Measurements from ENCODE around the gene TRMT11. TPM values are rescaled to one million over a fixed set of nuclear protein-coding genes. Genes with fewer than 3 reads are reported as not detected.
"Not testable (repeated sequence)": the region's sequence is repeated elsewhere in the genome, so short reads cannot be mapped to it uniquely, and the experiment has no call there.

TRMT11 gene
- total RNA-seq, 1 donor: 26.8 TPM

DNA sequence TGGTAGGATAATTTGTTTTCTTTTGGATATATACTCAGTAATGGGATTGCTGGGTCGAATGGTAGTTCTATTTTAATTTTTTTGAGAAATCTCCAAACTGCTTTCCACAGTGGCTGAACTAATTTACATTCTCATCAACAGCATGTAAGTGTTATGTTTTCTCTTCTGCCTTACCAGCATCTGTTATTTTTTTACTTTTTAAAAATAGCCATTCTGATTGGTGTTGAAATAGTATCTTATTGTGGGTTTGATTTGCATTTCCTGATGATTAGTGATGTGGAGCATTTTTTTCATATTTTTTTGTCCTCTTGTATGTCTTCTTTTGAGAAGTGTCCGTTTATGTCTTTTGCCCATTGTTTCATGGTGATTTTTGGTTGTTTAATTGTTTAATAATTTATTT lies 17.8 kb upstream of the TRMT11 start:
- TF ChIP-seq, protein P1, sequence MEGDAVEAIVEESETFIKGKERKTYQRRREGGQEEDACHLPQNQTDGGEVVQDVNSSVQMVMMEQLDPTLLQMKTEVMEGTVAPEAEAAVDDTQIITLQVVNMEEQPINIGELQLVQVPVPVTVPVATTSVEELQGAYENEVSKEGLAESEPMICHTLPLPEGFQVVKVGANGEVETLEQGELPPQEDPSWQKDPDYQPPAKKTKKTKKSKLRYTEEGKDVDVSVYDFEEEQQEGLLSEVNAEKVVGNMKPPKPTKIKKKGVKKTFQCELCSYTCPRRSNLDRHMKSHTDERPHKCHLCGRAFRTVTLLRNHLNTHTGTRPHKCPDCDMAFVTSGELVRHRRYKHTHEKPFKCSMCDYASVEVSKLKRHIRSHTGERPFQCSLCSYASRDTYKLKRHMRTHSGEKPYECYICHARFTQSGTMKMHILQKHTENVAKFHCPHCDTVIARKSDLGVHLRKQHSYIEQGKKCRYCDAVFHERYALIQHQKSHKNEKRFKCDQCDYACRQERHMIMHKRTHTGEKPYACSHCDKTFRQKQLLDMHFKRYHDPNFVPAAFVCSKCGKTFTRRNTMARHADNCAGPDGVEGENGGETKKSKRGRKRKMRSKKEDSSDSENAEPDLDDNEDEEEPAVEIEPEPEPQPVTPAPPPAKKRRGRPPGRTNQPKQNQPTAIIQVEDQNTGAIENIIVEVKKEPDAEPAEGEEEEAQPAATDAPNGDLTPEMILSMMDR (IDR thresholded peaks at IDR 0.05; ENCODE audit: extremely low read depth, low read depth, low read length): no peak
- Histone ChIP-seq H3K27me3 (ENCODE audit: insufficient read depth, low read length) (no peaks in the 10 kb centered on the region), H3K4me3 (ENCODE audit: insufficient read depth, low read length) (no peak overlapping the region), H3K36me3 (ENCODE audit: insufficient read depth, low read length) (peaks cover 5% of the 10 kb centered on the region), H4K20me1 (ENCODE audit: insufficient read depth, low read length) (peaks cover 2% of the 10 kb centered on the region), H3K9me3 (ENCODE audit: low read depth, low read length) (no peaks in the 10 kb centered on the region), H2AFZ (ENCODE audit: low read length) (no peak overlapping the region), H3K79me2 (ENCODE audit: insufficient read depth, low read length) (peaks cover 25% of the 10 kb centered on the region), H3K27ac (ENCODE audit: low read depth, low read length) (no peak overlapping the region), H3K4me2 (ENCODE audit: insufficient read depth, low read length) (no peak overlapping the region), H3K4me1 (ENCODE audit: insufficient read depth, low read length) (no peaks in the 10 kb centered on the region)
- no peak for DNase-seq (ENCODE audit: insufficient read length, low spot score, missing footprints)

DNA sequence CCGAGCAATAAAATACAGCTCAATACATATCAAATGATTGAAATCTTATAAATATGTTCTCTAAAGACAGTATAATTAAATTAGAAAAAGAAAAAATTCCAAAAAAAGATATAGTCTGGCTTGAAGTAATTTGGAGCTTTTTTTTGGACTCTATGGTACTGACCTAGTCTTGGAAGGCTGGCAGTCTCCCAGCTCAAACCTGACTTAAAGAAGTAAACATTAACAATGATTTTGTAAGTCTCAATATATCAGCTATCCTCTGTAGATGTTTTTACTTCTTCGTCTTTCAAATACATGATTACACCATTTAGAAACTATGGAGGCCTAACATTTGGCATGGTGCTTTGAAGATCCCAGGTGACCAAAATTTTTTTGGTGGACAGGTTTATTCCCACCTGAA lies 15.6 kb upstream of the TRMT11 start:
- Histone ChIP-seq H3K79me2 (ENCODE audit: insufficient read depth, low read length) (peaks cover 10% of the 10 kb centered on the region), H3K4me1 (ENCODE audit: insufficient read depth, low read length) (no peaks in the 10 kb centered on the region), H3K27ac (ENCODE audit: low read depth, low read length) (no peak overlapping the region), H3K9me3 (ENCODE audit: low read depth, low read length) (no peaks in the 10 kb centered on the region), H2AFZ (ENCODE audit: low read length) (no peak overlapping the region), H3K4me2 (ENCODE audit: insufficient read depth, low read length) (no peak overlapping the region), H3K36me3 (ENCODE audit: insufficient read depth, low read length) (peaks cover 5% of the 10 kb centered on the region), H4K20me1 (ENCODE audit: insufficient read depth, low read length) (peaks cover 2% of the 10 kb centered on the region), H3K27me3 (ENCODE audit: insufficient read depth, low read length) (no peaks in the 10 kb centered on the region), H3K4me3 (ENCODE audit: insufficient read depth, low read length) (no peak overlapping the region)
- TF ChIP-seq, protein P1 (IDR thresholded peaks at IDR 0.05; ENCODE audit: extremely low read depth, low read depth, low read length): no peak
- DNase-seq (ENCODE audit: insufficient read length, low spot score, missing footprints): no peak

DNA sequence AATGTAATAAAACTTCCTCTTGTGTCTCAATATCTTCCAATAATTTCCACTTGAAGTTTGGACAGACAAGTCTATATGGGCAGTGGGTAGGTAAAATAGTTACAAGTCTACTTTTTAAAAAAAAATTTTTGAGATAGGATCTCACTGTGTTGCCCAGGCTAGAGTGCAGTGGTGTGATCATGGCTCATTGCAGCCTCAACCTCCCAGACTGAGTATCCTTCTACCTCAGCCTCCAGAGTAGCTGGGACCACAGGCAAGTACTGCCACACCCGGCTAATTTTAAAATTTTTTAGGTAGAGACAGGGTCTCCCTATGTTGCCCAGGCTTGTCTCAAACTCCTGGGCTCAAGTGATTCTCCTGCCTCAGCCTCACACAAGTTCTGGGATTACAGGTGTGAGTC lies 13.9 kb upstream of the TRMT11 start:
- not testable (repeated sequence) for H3K27ac ChIP-seq (ENCODE audit: low read depth, low read length); H3K4me2 ChIP-seq (ENCODE audit: insufficient read depth, low read length); DNase-seq (ENCODE audit: insufficient read length, low spot score, missing footprints); H3K27me3 ChIP-seq (ENCODE audit: insufficient read depth, low read length); H3K9me3 ChIP-seq (ENCODE audit: low read depth, low read length); H2AFZ ChIP-seq (ENCODE audit: low read length); H3K4me3 ChIP-seq (ENCODE audit: insufficient read depth, low read length); H3K36me3 ChIP-seq (ENCODE audit: insufficient read depth, low read length); H3K4me1 ChIP-seq (ENCODE audit: insufficient read depth, low read length); H4K20me1 ChIP-seq (ENCODE audit: insufficient read depth, low read length)
- peaks cover 10% of the 10 kb centered on the region for H3K79me2 ChIP-seq (ENCODE audit: insufficient read depth, low read length)

DNA sequence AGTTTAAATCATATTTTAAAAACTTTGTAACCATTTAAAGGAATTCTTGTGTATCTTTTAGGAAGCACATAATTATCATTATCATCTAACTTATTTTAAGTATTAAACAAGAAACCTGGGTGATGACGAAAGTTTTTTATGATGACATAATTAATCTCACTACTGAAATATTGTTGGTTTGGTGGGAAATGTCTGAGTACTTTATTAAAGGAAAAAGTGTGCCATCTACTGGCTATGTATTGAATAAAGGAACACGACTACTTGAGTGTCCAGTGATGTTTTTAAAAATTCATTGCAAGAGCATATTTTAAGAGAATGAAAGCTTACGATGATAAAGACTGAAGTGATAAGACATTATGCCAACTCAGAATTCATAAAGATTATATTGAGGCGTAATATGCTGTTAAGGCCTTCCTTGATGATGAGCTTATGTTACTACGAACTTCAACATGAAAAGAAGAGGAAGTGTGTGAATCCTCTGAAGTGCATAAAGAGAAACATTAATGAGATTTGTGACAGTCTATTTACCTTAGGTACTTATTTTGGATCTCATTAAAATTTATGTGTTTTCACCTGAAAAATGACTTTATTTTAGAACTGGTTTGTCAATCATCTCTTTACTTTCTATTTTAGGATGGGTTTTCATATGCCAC lies 12.0 kb upstream of the TRMT11 start:
- DNase-seq (ENCODE audit: insufficient read length, low spot score, missing footprints): peak; percentile 36
- Histone ChIP-seq H3K4me3 (ENCODE audit: insufficient read depth, low read length) (no peak overlapping the region), H3K9me3 (ENCODE audit: low read depth, low read length) (no peaks in the 10 kb centered on the region), H3K27me3 (ENCODE audit: insufficient read depth, low read length) (no peaks in the 10 kb centered on the region), H3K27ac (ENCODE audit: low read depth, low read length) (no peak overlapping the region), H2AFZ (ENCODE audit: low read length) (no peak overlapping the region), H3K4me1 (ENCODE audit: insufficient read depth, low read length) (no peaks in the 10 kb centered on the region), H3K79me2 (ENCODE audit: insufficient read depth, low read length) (peaks cover 8% of the 10 kb centered on the region), H4K20me1 (ENCODE audit: insufficient read depth, low read length) (no peaks in the 10 kb centered on the region), H3K36me3 (ENCODE audit: insufficient read depth, low read length) (no peaks in the 10 kb centered on the region), H3K4me2 (ENCODE audit: insufficient read depth, low read length) (no peak overlapping the region)
- TF ChIP-seq, protein P1 (IDR thresholded peaks at IDR 0.05; ENCODE audit: extremely low read depth, low read depth, low read length): peak; percentile 56

All from osteoblast (primary cell).